Tibial nerve (tissue), 4 donors: ENCODE measurements around the gene GALNT6. TPM values are rescaled to one million over a fixed set of nuclear protein-coding genes. Genes with fewer than 3 reads are reported as not detected.

Experiments used
- DNase-seq, 2 donors: peaks; one replicate each; pipeline ENCODE4 v3.0.0-alpha.2; 2019; ENCODE audit warnings: low spot score in 2 of 2
- H3K27ac ChIP-seq, 4 donors: fragments of 200-600 bp; sonication (generic) in 3 of 4; one replicate each; pipeline ENCODE4 v1.5.1; 2017 to 2019; ENCODE audit warnings: mild to moderate bottlenecking in 1 of 4
- H3K27me3 ChIP-seq, 2 donors: fragments of 200-600 bp; sonication (generic) in 1 of 2; one replicate each; pipeline versions ENCODE4 v1.5.1 to v1.6.0; 2017 to 2019
- H3K36me3 ChIP-seq, 3 donors: fragments of 200-600 bp; sonication (generic); one replicate each; pipeline ENCODE4 v1.5.1; 2018 to 2019
- H3K4me1 ChIP-seq, 4 donors: fragments of 200-600 bp; sonication (generic) in 3 of 4; one replicate each; pipeline ENCODE4 v1.5.1; 2017 to 2019
- H3K4me3 ChIP-seq, 4 donors: fragments of 200-600 bp; sonication (generic) in 3 of 4; one replicate each; pipeline ENCODE4 v1.5.1; 2017 to 2019; ENCODE audit warnings: mild to moderate bottlenecking in 1 of 4, moderate library complexity in 1 of 4
- H3K9me3 ChIP-seq, 4 donors: fragments of 200-600 bp; sonication (generic) in 3 of 4; one replicate each; pipeline ENCODE4 v1.5.1; 2017 to 2019
- CTCF ChIP-seq, 5 experiments: fragments of 200-600 bp in 3 of 5; fragments of 450-650 bp in 2 of 5; sonication (generic) in 3 of 5; IDR thresholded peaks; one replicate each; pipeline ENCODE4 v1.5.1; 2016 to 2019; ENCODE audit warnings: antibody characterized with exemption in 5 of 5, mild to moderate bottlenecking in 3 of 5, moderate library complexity in 2 of 5
- EP300 ChIP-seq, 2 donors: sonication (generic); formaldehyde crosslinking; IDR thresholded peaks; one replicate each; pipeline ENCODE4 v1.6.1; 2017; ENCODE audit warnings: antibody characterized with exemption in 2 of 2, mild to moderate bottlenecking in 1 of 2
- POLR2A ChIP-seq, 2 donors: fragments of 450-650 bp; IDR thresholded peaks; one replicate each; pipeline ENCODE4 v1.6.1; 2017; ENCODE audit warnings: antibody characterized with exemption in 2 of 2, mild to moderate bottlenecking in 2 of 2, moderate library complexity in 2 of 2
- WGBS, 2 donors: methylation state at CpG; one replicate each; pipeline ENCODE4 v1.1.5; 2018; 5-methylcytosine and 5-hydroxymethylcytosine counted together
- total RNA-seq, 4 donors: library from RNA; depleted of rRNA; stranded (reverse); fragments of >200 nt; gene quantifications; one replicate each; pipeline ENCODE4 v1.1.0, GENCODE V29; 2016

The GALNT6 gene
- total RNA-seq, 4 donors from 2014 or later = 1.0 to 6.3 (median 4.3) TPM

GRCh38 chr12:51323966-51324895 lies 67.0 kb downstream of the GALNT6 start, which contains the start of gene BIN2:
TSS of gene BIN2 (minus strand) at chr12:51324174. CDS start at chr12:51324102, 72 bp downstream.
- WGBS, 2 donors = 93% methylated on average over 54 to 60 of the region's 60 CpGs
- Histone ChIP-seq H3K36me3 (no peaks in the 10 kb centered on the region), H3K27me3 (no peaks in the 10 kb centered on the region), H3K4me1 (peaks cover 0 to 21% (median 15%) of the 10 kb centered on the region in 4 donors), H3K9me3 (no peaks in the 10 kb centered on the region), H3K27ac (peak within 1 kb of the TSS in 3 of 4 donors; percentile 17 to 85 (median 58)), H3K4me3 (peak within 1 kb of the TSS in 2 of 4 donors; percentile 38 to 47)
- TF ChIP-seq EP300 (IDR thresholded peaks at IDR 0.05) (no peak), POLR2A (IDR thresholded peaks at IDR 0.05) (no peak), CTCF (IDR thresholded peaks at IDR 0.05) (no peak)
- DNase-seq = peak in 1 of 2 donors; percentile 22

- WGBS, 2 donors = 83 to 90% methylated on average over 15 of the region's 15 CpGs
- peak overlapping the region in 2 of 4 donors; percentile 38 to 47 for H3K4me3 ChIP-seq
These were observed 67.8 kb downstream of the GALNT6 start for GRCh38 chr12:51323317-51323960.

GRCh38 chr12:51322452-51322851 lies 68.8 kb downstream of the GALNT6 start:
- H3K27me3 ChIP-seq = no peaks in the 10 kb centered on the region
- no peaks in the 10 kb centered on the region for H3K9me3 ChIP-seq
- peaks cover 0 to 31% (median 15%) of the 10 kb centered on the region in 4 donors for H3K4me1 ChIP-seq
- 73 to 79% methylated on average over 5 of the region's 5 CpGs for WGBS, 2 donors
- peak overlapping the region in 1 of 4 donors; percentile 38 for H3K4me3 ChIP-seq
- peak overlapping the region in 1 of 4 donors; percentile 85 for H3K27ac ChIP-seq
- H3K36me3 ChIP-seq = no peaks in the 10 kb centered on the region
- DNase-seq = no peak
- TF ChIP-seq POLR2A (IDR thresholded peaks at IDR 0.05) (no peak), CTCF (IDR thresholded peaks at IDR 0.05) (no peak), EP300 (IDR thresholded peaks at IDR 0.05) (no peak)

More at GRCh38 chr12:51323317-51323960, 67.8 kb downstream of the GALNT6 start:
- no peak for DNase-seq
- no peaks in the 10 kb centered on the region for H3K27me3 ChIP-seq
- peak overlapping the region in 3 of 4 donors; percentile 17 to 85 (median 58) for H3K27ac ChIP-seq
- no peaks in the 10 kb centered on the region for H3K9me3 ChIP-seq
- no peaks in the 10 kb centered on the region for H3K36me3 ChIP-seq
- TF ChIP-seq CTCF (IDR thresholded peaks at IDR 0.05) = no peak
- no peak for TF ChIP-seq EP300 (IDR thresholded peaks at IDR 0.05)
- TF ChIP-seq POLR2A (IDR thresholded peaks at IDR 0.05) = no peak
- peaks cover 0 to 29% (median 15%) of the 10 kb centered on the region in 4 donors for H3K4me1 ChIP-seq

GRCh38 chr12:51321882-51322281 lies 69.3 kb downstream of the GALNT6 start:
- H3K4me1 ChIP-seq = peaks cover 0 to 31% (median 12%) of the 10 kb centered on the region in 4 donors
- H3K27ac ChIP-seq = no peak overlapping the region
- DNase-seq = no peak
- 87 to 92% methylated on average over 3 of the region's 3 CpGs for WGBS, 2 donors
- H3K9me3 ChIP-seq = no peaks in the 10 kb centered on the region
- H3K36me3 ChIP-seq = no peaks in the 10 kb centered on the region
- H3K27me3 ChIP-seq = no peaks in the 10 kb centered on the region
- TF ChIP-seq POLR2A (IDR thresholded peaks at IDR 0.05) (no peak), EP300 (IDR thresholded peaks at IDR 0.05) (no peak), CTCF (IDR thresholded peaks at IDR 0.05) (no peak)
- no peak overlapping the region for H3K4me3 ChIP-seq
